HepG2 (cell line): ENCODE results near the gene PAK6. TPM values are rescaled to one million over a fixed set of nuclear protein-coding genes. Genes with fewer than 3 reads are reported as not detected.

Experiments used
- ATAC-seq: fragments of 200-7000 bp; cut with Tn5 transposase; 3 replicates; pipeline ENCODE4 v1.9.1; 2020; ENCODE audit warnings: mild to moderate bottlenecking, moderate library complexity
- BruUV-seq: library from RNA; stranded (reverse); fragments of 400-500 nt; replicated peaks from 2 replicates; lab custom pipeline; 2021; lab: Mats Ljungman, UMichigan
- CTCF ChIA-PET: fragments of 300-600 bp; formaldehyde crosslinking; extraction: SDS; loops from one replicate; lab custom pipeline; 2021; ENCODE audit warnings: low total read pairs, inconsistent platforms, low intra/inter-chr PET ratio; lab: Yijun Ruan, JAX
- POLR2A ChIA-PET: fragments of 350-600 bp; sonication (Branson Sonifier 250); formaldehyde crosslinking; loops from one replicate; lab custom pipeline; 2020; ENCODE audit warnings: antibody characterized with exemption, inconsistent platforms; lab: Yijun Ruan, JAX
- DNase-seq: peaks from one replicate; pipeline ENCODE4 v3.0.0-alpha.2; 2015; ENCODE audit warnings: low spot score
- FAIRE-seq: peaks from 3 replicates; lab custom pipeline; 2011; peaks lifted over from hg19 to GRCh38; lab: Jason Lieb, UNC
- H2AFZ ChIP-seq: one replicate; pipeline ENCODE4 v1.6.1; 2011; ENCODE audit warnings: low read length, inconsistent platforms
- H3K27ac ChIP-seq: fragments of 300-600 bp; 3 replicates; pipeline ENCODE4 v1.8.0; 2011; ENCODE audit warnings: mixed run types, mild to moderate bottlenecking, mixed read lengths, low read length, inconsistent platforms; ENCODE audit not compliant: insufficient read depth; ENCODE audit errors: extremely low read length
- H3K27me3 ChIP-seq, 2 experiments: fragments of 200-600 bp in 1 of 2; 2 replicates in 1 of 2; 3 replicates in 1 of 2; pipeline versions ENCODE4 v1.6.0 to v1.8.0; 2011; ENCODE audit warnings: low read length in 2 of 2, mild to moderate bottlenecking in 2 of 2, moderate library complexity in 2 of 2, inconsistent platforms in 1 of 2; ENCODE audit not compliant: insufficient read depth in 2 of 2, control insufficient read depth in 1 of 2
- H3K36me3 ChIP-seq, 2 experiments: fragments of 200-600 bp in 1 of 2; replicated peaks in 1 of 2; 2 replicates in 1 of 2; 3 replicates in 1 of 2; pipeline versions ENCODE4 v1.5.1 to v1.8.0; 2011; ENCODE audit warnings: low read length in 2 of 2, inconsistent platforms in 1 of 2; ENCODE audit not compliant: insufficient read depth in 2 of 2, control insufficient read depth in 1 of 2
- H3K4me1 ChIP-seq: 2 replicates; pipeline ENCODE4 v1.5.1; 2012; ENCODE audit warnings: low read length, inconsistent platforms; ENCODE audit not compliant: insufficient read depth
- H3K4me2 ChIP-seq: 2 replicates; pipeline ENCODE4 v1.6.0; 2011; ENCODE audit warnings: low read depth, low read length, inconsistent platforms
- H3K4me3 ChIP-seq, 3 experiments: fragments of 200-600 bp in 1 of 3; sonication (generic), shearing (Covaris generic) in 1 of 3; replicated peaks in 1 of 3; 2 replicates each; pipeline ENCODE4 v1.5.1; 2011 to 2016; ENCODE audit warnings: low read length in 3 of 3, inconsistent platforms in 2 of 3, low read depth in 2 of 3, mild to moderate bottlenecking in 2 of 3, control low read depth in 1 of 3, mixed read lengths in 1 of 3; ENCODE audit not compliant: insufficient read depth in 1 of 3
- H3K79me2 ChIP-seq: one replicate; pipeline ENCODE4 v1.6.1; 2011; ENCODE audit warnings: low read length, inconsistent platforms; ENCODE audit not compliant: insufficient read depth
- H3K9ac ChIP-seq: 2 replicates; pipeline ENCODE4 v1.6.0; 2011; ENCODE audit warnings: mild to moderate bottlenecking, low read depth, low read length, inconsistent platforms; ENCODE audit not compliant: insufficient read depth
- H3K9me3 ChIP-seq: 2 replicates; pipeline ENCODE4 v1.5.1; 2012; ENCODE audit warnings: mild to moderate bottlenecking, low read length
- H4K20me1 ChIP-seq: 2 replicates; pipeline ENCODE4 v1.6.0; 2011; ENCODE audit warnings: inconsistent platforms, mild to moderate bottlenecking, low read length, moderate library complexity; ENCODE audit not compliant: insufficient read depth
- ETV6 ChIP-seq: sonication (generic); formaldehyde crosslinking; conservative IDR thresholded peaks from 2 replicates; pipeline ENCODE4 v1.4.0; 2020; ENCODE audit warnings: missing genetic modification reagents
- HNRNPK ChIP-seq: fragments of 200-400 bp; formaldehyde crosslinking; IDR thresholded peaks from 2 replicates; pipeline ENCODE4 v1.6.1; 2018; ENCODE audit warnings: low read length, low read depth, moderate library complexity, mild to moderate bottlenecking; ENCODE audit not compliant: poor library complexity, severe bottlenecking
- KLF9 ChIP-seq: IDR thresholded peaks from 2 replicates; pipeline ENCODE4 v1.6.1; 2016; ENCODE audit warnings: low read depth
- MEIS1 ChIP-seq: sonication (generic); formaldehyde crosslinking; IDR thresholded peaks from 2 replicates; pipeline ENCODE4 v1.9.0; 2021; ENCODE audit warnings: mild to moderate bottlenecking, missing genetic modification reagents, moderate library complexity, borderline replicate concordance
- NFE2L2 ChIP-seq: fragments of 150-350 bp; IDR thresholded peaks from 2 replicates; pipeline ENCODE4 v1.6.1; 2014; ENCODE audit warnings: low read length
- NFIB ChIP-seq: sonication (generic); formaldehyde crosslinking; IDR thresholded peaks from 2 replicates; pipeline ENCODE4 v1.9.0; 2021; ENCODE audit warnings: missing genetic modification reagents, mild to moderate bottlenecking, borderline replicate concordance
- PHF8 ChIP-seq: sonication (generic); formaldehyde crosslinking; IDR thresholded peaks from 2 replicates; pipeline ENCODE4 v1.5.0; 2020; ENCODE audit warnings: missing genetic modification reagents
- RFX3 ChIP-seq: IDR thresholded peaks from 2 replicates; pipeline ENCODE4 v1.6.1; 2016; ENCODE audit warnings: missing biosample characterization, missing genetic modification reagents
- SMARCC2 ChIP-seq: fragments of 450-650 bp; IDR thresholded peaks from 2 replicates; pipeline ENCODE4 v1.6.1; 2017; ENCODE audit warnings: antibody characterized with exemption, mild to moderate bottlenecking
- TMF1 ChIP-seq: sonication (generic); formaldehyde crosslinking; IDR thresholded peaks from 2 replicates; pipeline ENCODE4 v1.8.1; 2022; ENCODE audit warnings: low read depth, missing genetic modification reagents
- ZNF432 ChIP-seq: sonication (generic); formaldehyde crosslinking; IDR thresholded peaks from 2 replicates; pipeline ENCODE4 v1.5.0; 2020; ENCODE audit warnings: missing genetic modification reagents, mild to moderate bottlenecking, borderline replicate concordance
- ZNF570 ChIP-seq: sonication (generic); formaldehyde crosslinking; IDR thresholded peaks from 2 replicates; pipeline ENCODE4 v1.4.0; 2020; ENCODE audit warnings: mild to moderate bottlenecking, missing genetic modification reagents, borderline replicate concordance
- ZNF710 ChIP-seq: sonication (generic); formaldehyde crosslinking; IDR thresholded peaks from 2 replicates; pipeline ENCODE4 v1.5.0; 2020; ENCODE audit warnings: mild to moderate bottlenecking, missing genetic modification reagents, borderline replicate concordance
- WGBS: methylation state at CpG from one replicate; pipeline ENCODE4 v1.1.6; 2017; ENCODE audit warnings: low lambda C conversion rate; 5-methylcytosine and 5-hydroxymethylcytosine counted together
- in situ Hi-C: cut with HindIII; loops from 2 replicates; pipeline ENCODE4 v1.10.0; 2017; ENCODE audit warnings: low pct_unique_long_range_greater_than_20kb; ENCODE audit not compliant: extremely low pct_ligation_motif_present
- intact Hi-C: fragments of 100-400 bp; cut with micrococcal nuclease; formaldehyde crosslinking; loops from one replicate; pipeline ENCODE4 v1.10.0; 2022; ENCODE audit not compliant: unreplicated experiment
- polyA plus RNA-seq, 8 experiments: library from polyadenylated mRNA; depleted of rRNA in 3 of 8; stranded (reverse) in 7 of 8; unstranded in 1 of 8; fragments of >200 nt; fragmentation: Illumina TruSeq in 4 of 8; extraction: Trizol in 4 of 8; gene quantifications; 2 replicates each; pipeline versions ENCODE4 v1.2.1 to v1.2.3, GENCODE V29; 2011 to 2016; ENCODE audit warnings: low read depth in 4 of 8, missing spikeins in 1 of 8, mixed read lengths in 1 of 8; ENCODE audit not compliant: insufficient read depth in 1 of 8
- total RNA-seq, 5 experiments: library from RNA; depleted of rRNA; stranded (reverse); fragments of >200 nt; fragmentation: Illumina TruSeq; extraction: Trizol; gene quantifications; 2 replicates each; pipeline ENCODE4 v1.2.3, GENCODE V29; 2016; ENCODE audit warnings: low read depth in 1 of 5
- TF ChIP-seq, protein P1 (sequence below): sonication (generic); formaldehyde crosslinking; IDR thresholded peaks from 2 replicates; pipeline ENCODE4 v1.4.0; 2020; ENCODE audit warnings: missing genetic modification reagents

Gene PAK6
- total and polyA plus RNA-seq, 2 of the 13 experiments (the other 11 are each of a cell fraction or from before 2014, with no cell fraction given): 0.07 TPM; not detected in 1

GRCh38 chr15:40325188-40325587 is 86.3 kb downstream of the PAK6 start (continued):
- TF ChIP-seq ZNF710 (CRISPR knock-in tag) (no peak), ETV6 (no peak), NFIB (CRISPR knock-in tag) (no peak)

- Histone ChIP-seq H2AFZ (no peak overlapping the region), H3K4me1 (peaks cover 45% of the 10 kb centered on the region), H3K4me2 (no peak overlapping the region), H3K27ac (no peak overlapping the region), H4K20me1 (no peaks in the 10 kb centered on the region), H3K4me3 (no peak overlapping the region), H3K9ac (no peak overlapping the region), H3K9me3 (no peaks in the 10 kb centered on the region), H3K27me3 (peaks cover 0 to 4% of the 10 kb centered on the region in 2 experiments; a peak in 1 of 5 replicates), H3K79me2 (no peaks in the 10 kb centered on the region), H3K36me3 (no peaks in the 10 kb centered on the region)
- no peak for FAIRE-seq
- ChIA-PET POLR2A (interaction anchor here (1.3 to 3.3 kb wide), 2 partner anchors 8 to 14 kb away, joined by 3 to 21 read pairs; partner anchors contain the start of gene CCDC9B), CTCF (no interaction called here)
- BruUV-seq: no TSS peak
- no peak for DNase-seq
- in situ Hi-C loops: no loop called here
- 97% methylated on average over 2 of the region's 2 CpGs for WGBS
- intact Hi-C loops: no loop called here
- ATAC-seq: no peak
- no peak for TF ChIP-seq ZNF570 (CRISPR knock-in tag)
- TF ChIP-seq PHF8 (CRISPR knock-in tag): no peak
- no peak for TF ChIP-seq RFX3 (CRISPR knock-in tag)
- TF ChIP-seq NFE2L2: no peak
- no peak for TF ChIP-seq KLF9
- no peak for TF ChIP-seq HNRNPK
- TF ChIP-seq TMF1 (CRISPR knock-in tag): no peak
- TF ChIP-seq SMARCC2: no peak
- TF ChIP-seq, protein P1, sequence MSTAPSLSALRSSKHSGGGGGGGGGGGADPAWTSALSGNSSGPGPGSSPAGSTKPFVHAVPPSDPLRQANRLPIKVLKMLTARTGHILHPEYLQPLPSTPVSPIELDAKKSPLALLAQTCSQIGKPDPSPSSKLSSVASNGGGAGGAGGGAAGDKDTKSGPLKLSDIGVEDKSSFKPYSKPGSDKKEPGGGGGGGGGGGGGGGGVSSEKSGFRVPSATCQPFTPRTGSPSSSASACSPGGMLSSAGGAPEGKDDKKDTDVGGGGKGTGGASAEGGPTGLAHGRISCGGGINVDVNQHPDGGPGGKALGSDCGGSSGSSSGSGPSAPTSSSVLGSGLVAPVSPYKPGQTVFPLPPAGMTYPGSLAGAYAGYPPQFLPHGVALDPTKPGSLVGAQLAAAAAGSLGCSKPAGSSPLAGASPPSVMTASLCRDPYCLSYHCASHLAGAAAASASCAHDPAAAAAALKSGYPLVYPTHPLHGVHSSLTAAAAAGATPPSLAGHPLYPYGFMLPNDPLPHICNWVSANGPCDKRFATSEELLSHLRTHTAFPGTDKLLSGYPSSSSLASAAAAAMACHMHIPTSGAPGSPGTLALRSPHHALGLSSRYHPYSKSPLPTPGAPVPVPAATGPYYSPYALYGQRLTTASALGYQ (CRISPR knock-in tag): no peak
- TF ChIP-seq MEIS1 (CRISPR knock-in tag): no peak
- TF ChIP-seq ZNF432 (CRISPR knock-in tag): no peak
Observed at GRCh38 chr15:40325700-40326099, 86.8 kb downstream of the PAK6 start.
